Hepatocyte (in vitro differentiated cells): ENCODE data around the gene FAM8A1.

Experiments
- EZH2 ChIP-seq: fragments of 200-600 bp; sonication (generic); IDR thresholded peaks from 2 replicates; pipeline ENCODE4 v1.6.1; 2016; ENCODE audit warnings: antibody characterized with exemption, mild to moderate bottlenecking, borderline replicate concordance
- TF ChIP-seq, protein P1 (sequence below): fragments of 200-600 bp; sonication (generic); IDR thresholded peaks from 2 replicates; pipeline ENCODE4 v1.5.1; 2016; ENCODE audit warnings: antibody characterized with exemption, mild to moderate bottlenecking; ENCODE audit not compliant: poor library complexity

GRCh38 chr6:17551383-17551958 lies 48.6 kb upstream of the FAM8A1 start:
- TF ChIP-seq, protein P1, sequence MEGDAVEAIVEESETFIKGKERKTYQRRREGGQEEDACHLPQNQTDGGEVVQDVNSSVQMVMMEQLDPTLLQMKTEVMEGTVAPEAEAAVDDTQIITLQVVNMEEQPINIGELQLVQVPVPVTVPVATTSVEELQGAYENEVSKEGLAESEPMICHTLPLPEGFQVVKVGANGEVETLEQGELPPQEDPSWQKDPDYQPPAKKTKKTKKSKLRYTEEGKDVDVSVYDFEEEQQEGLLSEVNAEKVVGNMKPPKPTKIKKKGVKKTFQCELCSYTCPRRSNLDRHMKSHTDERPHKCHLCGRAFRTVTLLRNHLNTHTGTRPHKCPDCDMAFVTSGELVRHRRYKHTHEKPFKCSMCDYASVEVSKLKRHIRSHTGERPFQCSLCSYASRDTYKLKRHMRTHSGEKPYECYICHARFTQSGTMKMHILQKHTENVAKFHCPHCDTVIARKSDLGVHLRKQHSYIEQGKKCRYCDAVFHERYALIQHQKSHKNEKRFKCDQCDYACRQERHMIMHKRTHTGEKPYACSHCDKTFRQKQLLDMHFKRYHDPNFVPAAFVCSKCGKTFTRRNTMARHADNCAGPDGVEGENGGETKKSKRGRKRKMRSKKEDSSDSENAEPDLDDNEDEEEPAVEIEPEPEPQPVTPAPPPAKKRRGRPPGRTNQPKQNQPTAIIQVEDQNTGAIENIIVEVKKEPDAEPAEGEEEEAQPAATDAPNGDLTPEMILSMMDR, result no peak
- no peak for TF ChIP-seq EZH2
